Glomerular visceral epithelial cell (primary cell): ENCODE results near the gene PRRG2.
"Not testable (repeated sequence)": the region's sequence is repeated elsewhere in the genome, so short reads cannot be mapped to it uniquely, and the experiment has no call there.

Experiments used
- DNase-seq: peaks from one replicate; pipeline ENCODE4 v3.0.0-alpha.2; 2016; ENCODE audit errors: extremely low spot score

The PRRG2 gene

DNA sequence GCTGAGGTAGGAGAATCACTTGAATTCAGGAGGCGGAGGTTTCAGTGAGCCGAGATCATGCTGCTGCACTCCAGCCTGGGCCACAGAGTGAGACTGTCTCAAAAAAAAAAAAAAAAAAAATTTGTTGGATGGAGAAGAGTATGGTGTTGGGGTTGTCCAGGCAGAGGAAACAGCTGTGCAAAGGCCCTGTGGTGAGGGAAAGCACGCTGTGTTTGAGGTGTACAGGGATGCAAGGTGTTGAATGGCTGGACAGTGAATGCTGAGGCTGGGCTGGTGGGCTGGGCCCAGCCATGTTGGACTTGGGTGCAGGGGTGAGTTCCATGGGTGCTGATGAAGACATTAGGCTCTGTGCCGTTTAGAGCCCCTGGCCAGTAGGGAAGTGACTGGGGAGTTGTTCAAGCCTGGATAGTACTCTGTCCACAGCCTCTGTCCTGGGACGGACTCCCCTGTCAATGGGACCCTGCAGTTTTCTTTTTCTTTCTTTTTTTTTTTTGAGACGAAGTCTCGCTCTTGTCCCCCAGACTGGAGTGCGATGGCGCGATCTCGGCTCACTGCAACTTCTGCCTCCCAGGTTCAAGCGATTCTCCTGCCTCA, 28.5 kb downstream of the PRRG2 start:
- DNase-seq: no peak

GRCh38 chr19:49613374-49613773, 32.3 kb downstream of the PRRG2 start:
- DNase-seq: peak; percentile 33

DNA sequence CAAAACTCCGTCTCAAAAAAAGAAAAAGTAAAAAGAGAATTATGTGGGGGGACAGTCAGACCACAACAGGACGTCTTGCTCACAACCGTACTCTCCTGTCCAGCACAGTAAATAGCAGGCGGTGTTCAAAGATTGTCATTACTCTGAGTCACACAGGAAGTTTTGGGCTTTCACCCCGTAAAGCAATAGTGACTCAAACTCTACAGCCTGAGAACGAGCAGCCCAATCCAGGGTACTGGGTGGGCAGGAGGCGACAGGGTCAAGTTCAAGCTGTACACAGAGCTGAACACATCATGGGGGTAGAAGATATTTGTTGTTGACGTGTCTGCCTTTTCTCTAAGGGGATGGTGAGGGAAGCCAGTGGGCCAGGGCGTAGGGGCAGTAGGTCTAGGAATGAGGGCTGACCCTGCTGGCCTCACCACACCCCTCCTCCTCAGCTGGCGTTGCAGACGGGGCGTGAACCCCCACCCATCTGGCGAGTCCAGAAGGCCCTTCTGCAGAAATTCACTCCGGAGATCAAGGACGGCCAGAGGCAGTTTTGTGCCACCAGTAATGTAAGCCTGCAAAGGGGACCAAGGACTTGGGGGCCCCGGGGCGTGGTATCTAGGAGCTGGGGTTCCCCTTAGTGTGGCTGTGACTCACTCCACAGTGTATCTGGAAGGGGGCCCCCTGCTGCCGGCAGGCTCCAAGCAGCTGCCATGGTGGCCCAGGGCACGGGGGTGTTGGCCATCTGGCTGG, 33.1 kb downstream of the PRRG2 start:
- DNase-seq: peak; percentile 60

DNA sequence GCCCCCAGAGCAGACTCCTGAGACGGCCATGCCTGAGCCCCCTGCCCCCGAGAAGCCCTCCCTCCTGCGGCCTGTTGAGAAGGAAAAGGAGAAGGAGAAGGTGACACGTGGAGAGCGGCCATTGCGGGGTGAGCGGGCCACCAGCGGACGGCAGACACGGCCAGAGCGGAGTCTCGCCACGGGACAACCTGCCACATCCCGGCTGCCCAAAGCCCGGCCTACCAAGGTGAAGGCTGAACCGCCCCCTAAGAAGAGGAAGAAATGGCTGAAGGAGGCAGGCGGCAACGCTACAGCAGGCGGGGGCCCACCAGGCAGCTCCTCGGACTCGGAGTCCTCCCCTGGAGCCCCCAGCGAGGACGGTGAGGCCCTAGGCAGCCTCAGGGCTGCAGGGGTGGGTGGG, 34.7 kb downstream of the PRRG2 start:
- no peak for DNase-seq

DNA sequence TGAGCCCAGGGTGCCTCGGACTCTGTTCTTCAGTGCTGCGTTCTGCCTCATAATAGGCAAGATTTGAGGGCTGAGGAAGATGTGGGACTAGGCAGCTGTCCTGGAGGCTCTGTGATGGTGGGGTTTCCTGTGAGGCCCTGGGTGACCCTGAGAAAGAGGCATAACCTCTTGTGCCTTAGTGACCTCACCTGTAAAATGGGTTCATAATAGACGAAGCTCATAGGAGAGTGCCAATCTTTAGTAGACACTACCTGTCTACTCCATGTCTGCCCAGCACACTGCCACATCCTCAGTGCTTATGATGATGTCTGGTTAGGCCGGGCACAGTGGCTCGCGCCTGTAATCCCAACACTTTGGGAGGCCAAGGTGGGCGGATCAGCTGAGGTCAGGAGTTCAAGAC, 35.4 kb downstream of the PRRG2 start:
- no peak for DNase-seq

GRCh38 chr19:49616945-49617344, 35.8 kb downstream of the PRRG2 start:
- no peak for DNase-seq

DNA sequence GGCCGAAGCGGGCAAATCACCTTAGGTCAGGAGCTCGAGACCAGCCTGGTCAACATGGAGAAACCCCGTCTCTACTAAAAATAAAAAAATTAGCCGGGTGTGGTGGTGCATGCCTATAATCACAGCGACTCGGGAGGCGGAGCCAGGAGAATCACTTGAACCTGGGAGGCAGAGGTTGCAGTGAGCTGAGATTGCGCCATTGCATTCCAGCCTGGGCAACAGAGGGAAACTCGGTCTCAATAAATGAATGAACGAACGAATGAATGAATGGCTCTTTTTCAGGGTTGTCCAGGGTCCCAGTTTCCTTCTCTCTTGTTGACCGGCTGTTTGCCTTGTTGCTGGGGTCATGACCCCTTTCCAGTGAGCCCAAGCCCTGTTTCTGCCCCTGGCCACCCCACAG, 36.7 kb downstream of the PRRG2 start:
- DNase-seq: not testable (repeated sequence)

- no peak for DNase-seq
Observed at GRCh38 chr19:49624967-49625910, 44.1 kb downstream of the PRRG2 start.

- DNase-seq: no peak
Observed at GRCh38 chr19:49626226-49626625, 45.1 kb downstream of the PRRG2 start.

DNA sequence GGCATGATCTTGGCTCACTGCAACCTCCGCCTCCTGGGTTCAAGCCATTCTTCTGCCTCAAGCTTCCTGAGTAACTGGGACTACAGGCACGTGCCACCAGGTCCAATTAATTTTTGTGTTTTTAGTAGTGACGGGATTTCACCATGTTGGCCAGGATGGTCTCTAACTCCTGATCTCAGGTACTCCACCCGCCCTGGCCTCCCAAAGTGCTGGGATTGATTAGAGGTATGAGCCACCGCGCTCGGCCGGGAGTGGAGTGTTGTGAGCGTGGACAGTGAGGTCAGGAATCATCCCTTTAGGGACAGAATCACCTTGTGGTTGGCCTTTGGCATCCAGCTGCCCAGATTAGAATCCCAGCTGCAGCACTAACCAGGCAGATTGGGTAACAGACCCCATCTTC, 48.5 kb downstream of the PRRG2 start:
- DNase-seq: no peak

GRCh38 chr19:49631014-49631588, 50.0 kb downstream of the PRRG2 start:
- no peak for DNase-seq

DNA sequence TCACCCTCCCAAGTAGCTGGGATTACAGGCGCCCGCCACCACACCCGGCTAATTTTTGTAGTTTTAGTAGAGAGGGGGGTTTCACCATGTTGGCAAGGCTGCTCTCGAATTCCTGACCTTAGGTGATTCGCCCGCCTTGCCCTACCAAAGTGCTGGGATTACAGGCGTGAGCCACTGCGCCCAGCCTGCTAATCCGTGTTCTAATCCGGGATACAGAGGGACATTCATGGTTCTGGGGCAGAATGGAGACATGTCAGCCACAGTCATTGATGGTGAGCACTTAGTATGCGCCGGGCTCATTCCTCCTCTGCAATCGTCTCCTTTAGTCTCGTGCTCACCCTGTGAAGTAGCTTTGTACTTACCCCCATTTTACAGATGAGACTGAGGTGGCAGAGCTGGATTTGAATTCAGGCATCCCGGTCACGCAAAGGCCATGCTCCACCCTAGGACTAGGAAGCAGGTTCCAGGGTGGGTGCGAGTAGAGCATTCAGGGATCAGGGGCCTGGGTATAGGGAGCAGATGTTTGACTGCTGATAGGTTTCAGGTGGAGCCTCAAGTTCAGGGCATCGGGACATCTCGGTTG, 50.6 kb downstream of the PRRG2 start:
- DNase-seq: no peak

GRCh38 chr19:49632576-49632975, 51.5 kb downstream of the PRRG2 start:
- DNase-seq: no peak

- not testable (repeated sequence) for DNase-seq
Observed at GRCh38 chr19:49633273-49633672, 52.2 kb downstream of the PRRG2 start.

GRCh38 chr19:49635530-49636232, 54.6 kb downstream of the PRRG2 start:
- peak; percentile 35 for DNase-seq

DNA sequence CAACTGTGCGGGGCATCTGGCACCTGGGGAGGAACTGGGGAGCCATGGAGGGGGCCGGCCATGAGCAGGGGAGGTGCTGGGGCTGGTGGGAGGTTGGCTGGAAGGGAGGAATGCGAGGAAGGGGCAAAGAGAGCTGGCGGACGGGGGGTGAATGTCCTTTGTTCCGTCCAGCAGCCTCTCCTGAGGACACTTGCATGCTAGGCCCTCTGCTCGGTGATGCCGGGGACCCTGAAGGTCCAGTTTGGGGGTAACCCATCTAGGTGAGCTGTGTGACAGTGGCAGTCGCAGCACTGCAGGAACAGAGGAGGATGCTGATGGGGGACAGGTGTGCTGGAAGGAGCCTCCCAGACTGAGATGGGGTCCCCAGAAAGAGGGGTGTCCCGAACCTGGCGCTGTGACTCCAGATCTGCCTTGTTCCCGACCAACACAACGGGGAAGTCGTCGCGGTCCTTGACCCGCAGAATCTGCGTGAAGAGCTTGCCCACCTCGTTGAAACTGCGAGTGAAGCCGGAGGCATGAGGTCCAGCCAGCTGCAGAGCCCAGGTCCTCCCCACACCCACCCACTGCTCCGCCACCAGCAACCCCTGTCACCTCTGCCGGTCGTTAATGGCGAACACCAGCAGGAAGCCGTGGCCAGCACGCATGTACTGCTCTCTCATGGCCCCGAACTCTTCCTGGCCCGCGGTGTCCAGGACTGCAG, 55.3 kb downstream of the PRRG2 start:
- DNase-seq: no peak

DNA sequence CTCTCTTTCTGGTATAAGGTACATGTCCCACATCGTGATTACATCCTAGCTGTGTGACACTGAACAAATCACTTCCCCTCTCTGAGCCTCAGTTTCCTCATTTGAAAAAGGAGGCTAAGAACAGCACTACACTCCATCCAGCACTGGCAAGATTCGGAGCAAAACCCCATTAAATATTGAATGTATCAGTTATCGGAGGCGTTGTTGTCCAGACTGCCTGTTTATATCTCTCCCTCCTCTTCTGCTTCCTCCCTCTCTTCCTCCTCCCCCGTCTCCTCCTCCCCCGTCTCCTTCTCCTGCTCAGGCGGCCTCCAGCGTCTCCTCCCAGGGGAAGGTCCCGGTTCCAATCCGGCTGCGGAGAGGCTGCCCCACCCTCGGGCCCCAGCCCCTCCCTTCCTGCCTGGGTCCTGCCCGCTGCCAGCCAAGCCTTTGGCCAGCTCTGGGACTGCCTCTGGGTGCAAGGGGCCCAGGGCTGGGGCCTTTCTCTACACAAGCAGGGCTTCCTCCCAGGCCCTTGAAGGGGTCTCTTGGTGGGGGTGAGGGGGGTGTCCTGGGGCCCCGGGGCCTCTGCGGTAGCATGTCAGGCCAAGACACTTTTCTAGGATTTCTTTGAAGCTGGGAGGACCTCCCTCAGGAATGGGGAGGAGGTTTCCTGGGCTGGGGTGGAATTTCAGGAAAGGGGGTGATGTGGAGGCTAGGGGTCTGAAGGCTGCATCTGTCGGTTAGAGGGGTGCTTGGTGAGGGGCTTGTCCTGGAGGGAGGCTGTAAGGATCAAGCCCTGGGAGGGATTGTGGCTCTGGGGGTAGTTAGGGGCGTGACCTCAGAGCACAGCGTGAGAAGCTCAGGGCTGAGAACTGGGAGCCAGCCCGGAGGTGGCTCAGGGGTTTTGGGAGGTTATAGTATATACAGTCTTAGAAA, 57.0 kb downstream of the PRRG2 start:
- DNase-seq: peak; percentile 85

DNA sequence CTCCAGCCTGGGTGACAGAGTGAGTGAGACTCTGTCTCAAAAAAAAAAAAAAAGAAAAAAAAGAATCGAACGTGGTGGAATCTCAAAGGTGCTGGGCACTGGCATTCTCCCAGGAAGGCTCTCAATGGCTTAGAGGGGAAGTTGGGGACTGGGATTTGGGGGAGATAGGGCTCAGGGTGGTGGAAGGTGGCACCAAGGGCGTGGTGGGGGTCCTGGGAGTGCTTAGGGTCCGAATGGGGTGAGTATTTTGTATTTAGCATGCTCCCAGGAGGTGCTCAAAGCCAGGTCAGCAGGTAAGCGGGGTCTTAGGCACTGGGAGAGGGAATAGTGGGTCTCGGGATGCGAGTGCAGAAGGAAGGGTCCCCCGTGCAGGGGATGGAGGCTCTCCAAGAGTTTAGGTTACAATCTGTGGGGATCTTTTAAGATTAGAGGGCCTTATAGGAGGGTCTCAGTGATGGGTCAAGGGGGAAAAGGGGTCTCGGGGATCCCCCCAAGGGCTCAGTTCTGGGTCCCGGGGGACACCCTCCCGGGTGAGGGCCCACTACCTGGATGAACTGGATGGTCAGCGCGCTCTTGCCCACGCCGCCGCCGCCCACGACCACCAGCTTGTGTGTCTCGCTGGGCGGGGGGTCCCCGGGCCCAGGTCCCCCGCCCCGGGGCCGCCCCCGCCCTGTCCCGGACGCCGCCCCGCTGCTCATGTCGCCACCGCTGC, 58.4 kb downstream of the PRRG2 start:
- DNase-seq: peak; percentile 39
